Effector memory CD4-positive, alpha-beta T cell (primary cell): ENCODE measurements around the gene TBCB.
"Not testable (repeated sequence)": the region's sequence is repeated elsewhere in the genome, so short reads cannot be mapped to it uniquely, and the experiment has no call there.

Experiments
- DNase-seq, 3 donors: peaks; one replicate each; pipeline ENCODE4 v3.0.0-alpha.2; 2020
- H3K27ac ChIP-seq: 2 replicates; pipeline ENCODE4 v1.7.0; 2013; ENCODE audit warnings: mild to moderate bottlenecking, low read length, moderate library complexity; ENCODE audit not compliant: insufficient read depth, poor library complexity, severe bottlenecking
- H3K27me3 ChIP-seq: replicated peaks from 2 replicates; pipeline ENCODE4 v1.7.0; 2013; ENCODE audit warnings: mild to moderate bottlenecking, low read length; ENCODE audit not compliant: insufficient read depth, control insufficient read depth, poor library complexity, severe bottlenecking
- H3K36me3 ChIP-seq: 2 replicates; pipeline ENCODE4 v1.7.0; 2013; ENCODE audit warnings: mild to moderate bottlenecking, low read length, moderate library complexity; ENCODE audit not compliant: control insufficient read depth, insufficient read depth
- H3K4me1 ChIP-seq: 2 replicates; pipeline ENCODE4 v1.7.0; 2013; ENCODE audit warnings: low read length, mild to moderate bottlenecking; ENCODE audit not compliant: control insufficient read depth, insufficient read depth, poor library complexity, severe bottlenecking
- H3K4me3 ChIP-seq: 2 replicates; pipeline ENCODE4 v1.7.0; 2013; ENCODE audit warnings: low read length, low read depth, mild to moderate bottlenecking; ENCODE audit not compliant: insufficient read depth, poor library complexity, severe bottlenecking
- H3K9me3 ChIP-seq: 2 replicates; pipeline ENCODE4 v1.7.0; 2013; ENCODE audit warnings: mild to moderate bottlenecking, low read length, moderate library complexity; ENCODE audit not compliant: control insufficient read depth

TBCB gene

DNA sequence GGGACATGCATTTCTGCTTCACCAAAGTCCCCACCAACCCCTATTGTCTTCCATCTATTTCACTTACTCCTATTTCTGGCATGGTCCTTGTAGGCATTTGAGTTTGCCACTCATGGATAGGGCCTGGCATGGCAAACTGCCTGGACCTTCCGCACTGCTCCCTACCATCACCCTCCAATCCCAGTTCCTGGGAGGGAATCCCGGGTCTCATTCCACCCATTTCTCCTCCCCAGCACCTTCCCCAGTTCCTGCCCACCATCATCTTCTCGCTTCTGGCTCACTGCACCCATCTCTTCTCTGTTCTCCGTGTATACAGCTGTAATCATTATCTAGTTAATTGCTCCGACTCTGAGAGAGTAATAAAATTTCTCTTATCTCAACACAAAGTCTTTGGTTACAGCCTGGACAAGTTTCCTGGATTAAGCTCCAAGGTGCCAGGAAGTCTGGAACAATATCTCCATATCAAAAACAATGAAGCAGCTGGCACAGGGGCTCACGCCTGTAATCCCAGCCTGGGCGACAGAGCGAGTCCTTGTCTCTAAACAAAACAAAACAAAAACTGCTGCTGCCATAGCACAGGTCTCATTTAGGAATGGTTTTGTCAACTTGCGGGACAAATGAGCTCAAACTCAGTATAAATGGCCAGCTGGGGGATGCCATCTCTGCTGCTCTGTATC is 54.0 kb downstream of the TBCB start:
- H3K9me3 ChIP-seq, result no peaks in the 10 kb centered on the region
- no peak overlapping the region for H3K27ac ChIP-seq
- no peaks in the 10 kb centered on the region for H3K4me1 ChIP-seq
- H3K4me3 ChIP-seq, result no peak overlapping the region
- H3K36me3 ChIP-seq, result no peaks in the 10 kb centered on the region
- H3K27me3 ChIP-seq, result no peaks in the 10 kb centered on the region
- DNase-seq, result no peak

DNA sequence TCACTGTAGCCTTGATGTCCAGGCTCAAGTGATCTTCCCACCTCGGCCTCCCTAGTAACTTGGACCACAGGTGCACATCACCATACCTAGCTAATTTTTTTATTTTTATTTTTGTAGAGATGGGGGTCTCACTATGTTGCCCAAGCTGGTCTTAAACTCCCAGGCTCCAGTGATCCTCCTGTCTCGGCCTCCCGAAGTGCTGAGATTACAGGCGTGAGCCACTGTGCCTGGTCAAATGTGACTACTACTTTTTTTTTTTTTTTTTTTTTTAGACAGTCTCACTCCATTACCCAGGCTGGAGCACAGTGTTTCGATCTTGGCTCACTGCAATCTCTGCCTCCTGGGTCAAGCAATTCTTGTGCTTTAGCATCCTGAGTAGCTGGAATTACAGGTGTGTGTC is 57.6 kb downstream of the TBCB start:
- no peaks in the 10 kb centered on the region for H3K9me3 ChIP-seq
- H3K4me3 ChIP-seq, result no peak overlapping the region
- no peaks in the 10 kb centered on the region for H3K4me1 ChIP-seq
- no peaks in the 10 kb centered on the region for H3K27me3 ChIP-seq
- H3K27ac ChIP-seq, result no peak overlapping the region
- DNase-seq, result no peak
- H3K36me3 ChIP-seq, result no peaks in the 10 kb centered on the region

- not testable (repeated sequence) for H3K27ac ChIP-seq, DNase-seq, H3K27me3 ChIP-seq
Observed at GRCh38 chr19:36173846-36174245, 58.6 kb downstream of the TBCB start.

More at GRCh38 chr19:36173846-36174245, 58.6 kb downstream of the TBCB start:
- H3K36me3 ChIP-seq, H3K4me3 ChIP-seq, H3K4me1 ChIP-seq, H3K9me3 ChIP-seq: not testable (repeated sequence)
